ENCODE results near the gene ZFHX3.

ZFHX3 gene

DNA sequence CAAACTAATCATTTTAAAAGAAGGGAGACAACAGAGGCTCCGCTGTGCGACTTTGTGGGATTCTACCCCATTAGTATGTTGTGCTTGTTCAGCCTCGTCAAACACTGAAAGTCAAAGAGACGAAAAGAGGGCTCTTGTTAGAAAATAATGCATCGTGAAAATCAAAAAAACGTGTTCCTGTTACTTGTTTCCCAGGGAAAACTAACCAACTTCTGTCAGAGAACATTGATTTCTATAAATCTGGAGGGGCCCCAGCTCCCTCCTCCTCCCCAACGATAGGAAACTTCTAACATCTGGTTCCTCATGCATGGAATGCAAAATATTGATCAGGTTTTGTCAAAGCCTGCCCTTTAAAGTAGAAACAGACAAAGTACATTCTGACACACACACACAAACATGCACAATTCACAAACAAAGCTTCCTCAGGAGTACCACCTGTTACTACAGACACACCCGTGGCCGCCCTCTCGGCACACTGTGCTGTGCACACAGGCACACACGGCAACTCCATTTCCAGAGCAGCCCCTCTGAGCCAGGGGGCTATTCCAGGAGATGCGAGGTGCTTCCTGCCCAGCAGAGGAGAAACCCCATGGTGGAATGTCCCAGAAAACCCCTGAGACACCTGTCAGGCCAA lies 151.3 kb downstream of the ZFHX3 start:
- DNase-seq: no peak

DNA sequence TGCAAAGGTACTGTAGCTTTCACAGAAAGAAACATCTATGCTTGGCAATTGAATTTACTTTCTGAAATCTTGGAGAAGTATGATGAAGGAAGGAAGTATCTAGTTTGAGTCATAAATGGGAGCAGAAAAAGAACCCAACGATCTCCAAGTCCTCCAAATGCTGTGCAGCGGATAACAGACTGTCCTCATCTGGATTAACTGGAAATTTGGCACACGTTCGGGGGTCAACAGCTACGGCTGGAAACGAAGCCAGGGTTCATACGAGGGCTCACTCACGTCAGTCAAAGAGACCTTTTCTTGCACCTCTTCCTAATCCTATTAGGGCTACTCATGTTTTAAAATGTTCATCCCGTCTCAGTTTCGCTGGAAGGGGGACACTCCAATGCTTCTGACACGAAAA lies 152.0 kb downstream of the ZFHX3 start:
- DNase-seq: no peak

DNA sequence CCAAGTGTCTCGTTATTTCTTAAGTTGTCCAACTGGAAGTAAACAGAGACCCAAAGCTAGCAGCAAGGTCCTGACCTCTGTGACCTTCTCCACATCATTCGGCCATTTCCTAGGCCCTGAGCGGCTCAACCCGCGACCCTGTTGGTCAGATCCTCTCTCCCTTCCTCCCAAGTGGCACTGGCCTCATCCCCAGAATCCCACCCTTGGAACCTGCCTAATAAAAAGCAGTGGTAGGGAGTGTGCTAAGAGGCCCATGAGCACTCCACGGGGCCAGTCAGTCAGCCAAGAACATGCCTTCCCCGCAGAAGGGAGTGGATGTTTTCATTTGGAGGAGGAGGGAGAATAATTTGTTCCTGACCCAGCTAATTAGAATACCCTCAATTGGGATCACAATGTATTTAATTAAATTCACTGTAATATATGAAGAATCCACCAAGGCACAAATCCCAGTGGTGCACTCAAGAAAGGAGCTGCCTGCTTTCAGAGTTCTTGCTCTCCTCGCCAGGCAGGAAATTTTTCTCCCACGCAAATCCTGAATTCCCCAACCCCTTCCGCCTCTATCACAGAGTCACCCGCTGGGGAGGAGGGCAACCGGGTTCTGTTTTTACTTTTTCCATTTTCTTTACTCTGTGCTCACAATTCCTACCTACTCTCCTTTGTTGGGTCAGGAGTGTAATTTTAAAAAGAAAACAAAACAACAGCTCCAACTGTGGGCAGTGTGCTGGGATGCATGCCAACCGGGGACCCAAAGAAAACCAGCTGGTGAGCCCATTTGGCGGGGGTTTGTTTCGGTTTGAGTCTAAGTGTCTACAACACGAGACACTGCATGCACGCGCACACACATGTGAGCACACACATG lies 153.4 kb downstream of the ZFHX3 start:
- DNase-seq: no peak

DNA sequence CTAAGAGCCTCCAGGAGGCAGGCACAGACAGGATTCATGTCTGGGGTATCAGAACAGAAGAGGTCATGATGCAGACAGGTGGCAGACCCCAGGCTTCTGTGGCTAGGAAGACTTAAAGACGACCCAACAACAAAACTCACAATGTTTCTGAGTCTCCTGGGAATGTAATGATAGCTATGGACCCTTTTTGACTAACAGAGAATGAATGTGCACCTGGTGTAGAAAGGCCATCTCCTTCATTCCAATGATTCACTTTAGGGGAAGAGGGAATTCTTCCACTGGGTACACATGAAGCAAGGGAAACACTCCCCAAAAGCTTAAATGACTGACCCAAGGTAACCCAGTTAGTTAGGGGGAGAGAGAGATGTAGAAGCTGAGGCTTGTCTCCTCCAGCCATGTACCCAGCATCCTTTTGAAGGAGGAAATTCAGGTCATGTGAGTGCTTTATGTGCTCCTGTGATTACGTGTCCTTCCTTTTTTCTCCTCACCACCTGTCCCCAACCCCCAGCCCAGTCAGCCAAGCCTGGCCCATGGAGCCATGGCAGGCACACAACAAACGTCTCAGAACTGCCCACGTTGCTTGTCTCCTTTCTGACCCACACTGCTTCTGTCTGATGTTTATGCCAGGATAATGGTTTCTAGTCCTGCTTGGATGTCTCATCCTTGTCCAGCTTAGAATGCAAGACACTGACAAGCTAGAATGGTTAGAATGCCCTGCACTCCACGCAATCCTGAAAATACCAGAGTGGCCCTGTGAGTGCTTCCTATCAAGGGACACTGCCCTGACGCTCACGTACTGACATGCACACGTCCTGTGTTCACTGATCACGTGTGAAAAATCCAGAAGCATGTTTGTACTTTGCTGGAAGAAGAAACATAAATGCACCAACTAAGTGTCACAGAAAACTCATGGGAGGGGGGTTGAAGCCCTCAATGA lies 156.4 kb downstream of the ZFHX3 start:
- DNase-seq: no peak

DNA sequence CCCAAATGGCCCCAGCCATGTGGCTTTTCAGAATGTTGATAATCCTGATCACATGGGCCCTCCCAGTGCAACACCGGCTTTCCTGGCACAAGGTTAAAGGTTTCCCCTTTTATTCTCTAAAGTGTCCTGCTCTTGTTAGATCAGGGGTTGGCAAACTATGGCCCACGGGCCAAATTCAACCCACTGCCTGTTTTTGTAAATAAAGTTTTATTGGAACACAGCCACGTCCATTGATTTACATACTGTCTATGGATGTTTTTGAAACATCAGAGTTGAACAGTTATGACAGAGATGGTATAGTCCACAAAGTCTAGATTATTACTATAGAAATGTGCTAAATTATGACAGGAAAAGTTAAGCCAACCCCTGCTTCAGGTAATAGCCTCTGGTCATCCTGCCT lies 157.3 kb downstream of the ZFHX3 start:
- DNase-seq: no peak

DNA sequence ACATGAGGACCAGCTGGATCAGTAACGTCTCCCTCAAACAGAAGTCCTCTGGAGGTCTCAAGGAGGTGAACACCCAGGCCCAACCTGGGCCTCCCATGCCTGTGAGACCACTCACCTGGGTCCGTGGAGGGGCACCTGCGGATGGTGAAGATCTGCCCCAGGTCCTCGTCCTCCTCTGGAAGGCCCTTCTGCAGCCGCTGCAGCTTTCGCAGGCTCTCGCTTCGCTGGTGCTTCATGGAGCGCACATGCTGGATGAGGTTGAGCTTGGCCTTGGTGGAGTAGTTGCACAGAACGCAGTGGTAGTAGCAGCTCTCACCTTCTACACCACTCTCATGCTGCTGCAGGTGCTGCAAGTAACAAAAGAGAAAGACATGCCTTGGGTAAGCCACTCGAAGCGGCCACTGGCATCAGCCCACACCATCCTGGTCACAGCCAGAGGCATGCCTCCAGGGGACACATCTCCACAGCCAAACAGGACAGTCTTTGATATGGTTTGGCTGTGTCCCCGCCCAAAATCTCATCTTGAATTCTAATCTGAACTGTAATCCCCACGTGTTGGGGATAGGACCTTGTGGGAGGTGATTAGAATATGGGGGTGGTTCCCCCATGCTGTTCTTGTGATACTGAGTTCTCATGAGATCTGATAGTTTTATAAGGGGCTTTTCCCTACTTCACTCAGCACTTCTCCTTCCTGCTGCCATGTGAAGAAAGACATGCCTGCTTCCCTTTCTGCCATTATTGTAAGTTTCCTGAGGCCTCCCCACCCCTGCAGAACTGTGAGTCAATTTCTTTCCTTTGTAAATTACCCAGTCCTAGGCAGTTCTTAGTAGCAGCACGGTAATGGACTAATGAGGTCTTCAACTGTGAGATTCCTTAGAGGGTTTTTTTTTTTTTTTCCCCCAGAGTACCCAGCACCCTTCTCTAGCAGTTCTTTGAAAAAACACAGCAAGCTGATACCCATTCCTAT lies 158.0 kb downstream of the ZFHX3 start:
- DNase-seq: no peak

DNA sequence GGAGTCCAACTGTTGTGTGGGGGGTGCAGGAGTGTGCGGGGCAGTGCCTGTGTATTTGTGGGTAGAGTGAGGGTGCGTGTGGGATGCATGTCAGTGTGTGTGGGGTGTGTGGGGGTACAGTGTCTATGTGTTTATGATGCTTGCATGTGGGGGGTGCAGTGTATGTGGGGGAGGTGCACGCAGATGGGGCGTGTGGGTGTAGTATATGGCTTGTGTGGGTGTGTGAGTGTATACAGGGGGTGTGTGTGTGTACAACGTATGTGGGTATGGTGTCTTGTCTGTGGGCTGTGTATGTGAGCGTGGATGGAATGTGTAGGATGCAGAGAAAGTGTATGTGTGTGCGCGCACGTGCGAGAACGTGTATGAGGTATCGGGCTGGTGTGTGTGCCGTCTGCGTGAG lies 160.4 kb downstream of the ZFHX3 start:
- DNase-seq: no peak

DNA sequence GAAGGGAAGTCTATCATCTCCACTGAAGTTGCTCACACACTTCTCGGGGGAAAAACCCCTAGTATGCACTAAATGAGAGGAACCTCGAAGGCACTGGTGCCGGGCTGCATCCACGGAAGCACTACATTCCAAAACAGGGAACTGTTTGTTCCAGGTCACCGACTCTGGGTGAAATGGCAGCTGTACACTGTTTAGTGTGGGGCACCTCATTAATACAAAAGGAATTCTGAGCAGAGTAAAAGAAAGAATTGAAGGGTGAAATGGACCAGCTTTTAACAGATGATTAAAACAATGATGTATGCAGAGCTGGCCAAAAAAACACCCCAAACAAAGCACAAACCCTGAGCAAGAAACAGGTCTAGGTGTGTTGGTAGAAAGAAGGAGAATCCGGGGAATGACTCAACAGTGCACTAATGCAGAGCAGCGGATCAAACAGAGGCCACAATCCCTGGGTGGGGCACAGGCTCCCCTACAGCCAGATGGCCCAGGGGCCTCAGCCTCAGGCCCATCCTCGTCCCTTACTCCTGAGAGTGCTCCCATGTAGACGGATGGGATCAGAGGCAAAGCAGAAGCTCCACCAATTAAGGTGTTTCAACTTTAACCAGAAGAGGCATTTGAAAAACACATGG lies 161.5 kb downstream of the ZFHX3 start:
- no peak for DNase-seq

DNA sequence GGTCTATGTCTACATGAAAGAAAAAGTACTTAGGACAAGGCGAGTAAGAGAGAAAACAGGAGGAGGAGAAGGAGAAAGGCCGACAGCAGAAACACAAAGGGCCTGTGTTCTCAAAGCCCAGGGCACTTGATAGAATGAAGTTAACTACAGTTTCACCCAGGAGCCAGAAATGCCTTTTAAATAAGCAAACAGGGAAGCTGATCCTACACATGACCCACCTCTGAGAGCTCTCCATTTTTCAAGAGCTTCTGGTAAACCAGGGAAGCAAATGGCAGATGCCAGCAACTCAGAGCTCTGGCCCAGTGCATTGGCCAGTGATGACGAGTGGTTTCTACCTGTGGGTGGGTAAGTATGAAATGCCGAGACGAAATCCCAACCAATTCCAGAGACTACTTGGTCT lies 163.4 kb downstream of the ZFHX3 start:
- peak; percentile 23 to 31 for DNase-seq

DNA sequence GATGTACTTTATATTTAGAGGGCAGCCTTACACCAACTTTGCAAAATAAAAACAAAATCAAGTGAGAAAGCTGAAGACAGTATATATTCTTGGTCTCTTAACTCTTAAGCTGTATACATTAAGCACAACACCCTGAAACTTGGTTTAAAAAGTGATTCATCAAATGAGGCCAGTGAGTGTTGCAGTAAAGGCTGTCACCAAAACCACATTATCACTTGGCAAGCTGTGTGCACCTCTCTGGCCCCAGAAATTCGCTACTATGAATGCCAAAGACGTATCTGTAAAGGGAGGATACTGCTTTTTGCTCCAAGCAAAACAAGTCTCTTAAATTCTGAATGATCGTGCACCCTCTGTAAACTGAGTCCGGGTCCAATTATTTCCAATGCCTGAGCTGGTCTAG lies 163.9 kb downstream of the ZFHX3 start:
- DNase-seq: no peak

DNA sequence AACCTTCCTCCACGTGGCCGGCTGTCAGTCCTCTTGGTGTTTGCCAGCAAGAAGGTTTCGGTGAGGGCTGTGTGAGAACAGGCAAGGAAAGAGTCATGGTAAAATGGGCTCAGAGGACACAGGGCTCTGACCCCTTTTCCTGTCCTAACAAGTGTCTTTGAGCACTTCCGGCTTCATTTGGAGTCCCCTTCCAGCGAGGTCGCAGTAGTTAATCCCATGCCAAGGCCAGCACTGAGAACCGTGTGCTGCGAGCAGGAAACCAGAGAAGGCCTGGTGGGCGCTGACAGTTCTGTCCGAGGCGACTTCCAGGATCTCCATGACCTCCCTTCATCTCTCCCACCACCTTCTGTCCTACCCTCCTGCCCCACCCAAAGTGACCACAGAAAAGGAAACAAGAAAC lies 168.1 kb downstream of the ZFHX3 start:
- no peak for DNase-seq

DNA sequence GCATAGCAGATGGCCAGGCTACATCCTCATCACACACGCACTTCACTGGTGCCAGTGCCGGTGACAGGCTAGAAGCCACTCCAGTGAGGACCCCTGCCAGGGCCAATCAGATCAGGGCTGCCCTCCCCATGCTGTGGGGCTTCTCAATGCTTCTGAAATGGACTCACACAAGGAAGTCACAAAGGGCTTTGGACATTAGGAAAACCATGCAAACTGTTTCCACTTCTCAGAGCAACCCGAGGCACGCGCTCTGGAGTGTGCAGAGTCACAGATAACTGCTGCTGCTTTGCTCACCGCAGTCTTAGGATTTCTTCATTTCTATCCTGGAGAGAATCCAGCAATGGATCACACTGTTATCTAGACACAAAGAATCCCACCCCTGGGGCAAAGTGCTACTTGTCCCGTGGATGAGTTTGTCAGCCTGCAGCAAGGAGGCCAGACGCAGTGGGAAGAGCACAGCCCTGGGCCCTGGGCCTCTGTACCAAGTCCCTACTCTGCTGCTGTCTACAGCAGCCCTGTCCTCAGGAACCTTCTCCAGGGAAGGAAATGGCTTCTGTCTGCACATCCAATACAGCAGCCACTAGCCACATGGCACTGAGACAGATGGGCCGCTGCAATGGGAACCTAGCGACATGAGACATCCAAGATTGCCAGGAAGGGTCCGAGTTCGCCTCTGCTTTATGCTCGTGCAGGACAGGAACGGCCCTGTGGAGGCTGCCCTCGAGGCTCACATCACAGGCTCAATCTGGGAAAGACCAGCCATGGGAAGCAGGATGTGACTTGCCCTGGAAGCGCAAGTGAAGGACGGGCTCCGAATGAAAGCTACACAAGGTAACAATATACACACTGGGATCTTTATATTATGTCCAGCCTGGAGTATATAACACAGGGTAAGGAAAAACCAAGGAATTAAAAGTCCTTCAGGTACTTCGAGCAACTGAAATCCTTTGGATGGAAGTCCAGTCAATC lies 169.3 kb downstream of the ZFHX3 start:
- no peak for DNase-seq

DNA sequence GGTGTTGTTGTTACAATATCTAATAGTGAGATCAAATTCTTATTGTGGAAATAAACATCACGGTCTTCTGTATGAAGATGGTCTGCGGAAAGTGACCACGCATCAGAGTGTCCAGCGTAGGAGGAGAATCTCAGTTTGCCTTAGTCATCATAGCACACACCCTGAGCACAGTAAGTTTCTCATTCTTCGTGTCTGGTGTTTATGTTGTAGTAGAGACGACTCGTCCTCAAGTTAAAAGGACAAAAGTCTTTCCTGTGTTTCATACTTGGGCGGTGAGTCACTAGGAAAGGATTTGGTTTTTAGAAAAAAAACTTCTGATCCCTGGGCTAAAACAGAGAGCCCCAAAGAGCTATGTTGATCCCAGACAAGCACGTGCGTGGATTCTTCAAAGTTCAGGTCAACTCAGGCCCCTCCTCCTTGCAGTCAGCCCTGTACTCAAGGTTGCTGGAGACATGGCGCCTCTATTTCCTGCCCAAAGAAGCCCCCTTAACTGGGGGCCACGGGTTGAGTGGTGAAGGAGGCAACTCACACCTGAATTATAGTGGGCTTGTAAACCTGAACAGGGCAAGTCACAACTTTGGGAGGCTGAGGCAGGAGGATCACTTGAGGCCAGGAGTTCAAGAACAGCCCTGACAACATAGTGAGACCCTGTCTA lies 170.4 kb downstream of the ZFHX3 start:
- DNase-seq: no peak

DNA sequence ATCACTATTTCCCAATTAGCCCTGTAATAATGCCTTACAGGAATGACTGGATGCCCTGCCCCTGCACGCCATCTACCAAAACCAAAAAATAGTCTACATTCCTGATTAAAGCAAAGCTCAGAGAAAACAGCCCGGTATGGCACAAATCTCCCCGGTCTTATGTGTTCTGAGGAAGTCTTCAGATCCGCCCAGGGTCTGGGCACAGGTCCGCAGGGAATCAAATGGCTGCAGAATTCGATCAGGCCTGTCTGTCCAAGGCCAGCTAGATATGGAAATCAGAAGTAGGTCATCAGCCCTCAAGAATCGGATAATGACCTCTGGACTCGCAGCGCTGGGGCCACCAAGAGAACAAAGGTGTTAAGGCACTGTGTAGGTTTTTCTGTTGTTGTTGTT lies 171.0 kb downstream of the ZFHX3 start:
- no peak for DNase-seq

DNA sequence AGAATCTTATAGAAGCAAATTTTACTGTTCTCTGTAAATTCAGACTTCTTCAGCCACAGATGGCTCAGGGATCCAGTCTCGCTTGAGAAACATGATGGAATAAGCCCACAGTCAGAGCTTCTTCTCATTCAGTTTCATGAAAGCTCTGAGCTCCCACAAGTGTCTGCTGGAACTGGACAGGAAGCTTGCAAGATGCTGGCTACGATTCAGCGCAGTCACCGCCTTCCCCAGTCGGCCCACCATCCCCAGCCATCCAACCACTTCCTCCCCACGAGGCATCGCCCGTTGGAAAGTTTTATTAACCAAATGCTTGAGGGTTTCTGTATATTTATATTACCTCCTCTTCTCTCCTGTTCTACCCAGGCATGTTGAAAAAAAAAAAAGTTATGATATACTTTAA lies 171.7 kb downstream of the ZFHX3 start:
- DNase-seq: peak in 1 of 2 experiments; percentile 12

DNA sequence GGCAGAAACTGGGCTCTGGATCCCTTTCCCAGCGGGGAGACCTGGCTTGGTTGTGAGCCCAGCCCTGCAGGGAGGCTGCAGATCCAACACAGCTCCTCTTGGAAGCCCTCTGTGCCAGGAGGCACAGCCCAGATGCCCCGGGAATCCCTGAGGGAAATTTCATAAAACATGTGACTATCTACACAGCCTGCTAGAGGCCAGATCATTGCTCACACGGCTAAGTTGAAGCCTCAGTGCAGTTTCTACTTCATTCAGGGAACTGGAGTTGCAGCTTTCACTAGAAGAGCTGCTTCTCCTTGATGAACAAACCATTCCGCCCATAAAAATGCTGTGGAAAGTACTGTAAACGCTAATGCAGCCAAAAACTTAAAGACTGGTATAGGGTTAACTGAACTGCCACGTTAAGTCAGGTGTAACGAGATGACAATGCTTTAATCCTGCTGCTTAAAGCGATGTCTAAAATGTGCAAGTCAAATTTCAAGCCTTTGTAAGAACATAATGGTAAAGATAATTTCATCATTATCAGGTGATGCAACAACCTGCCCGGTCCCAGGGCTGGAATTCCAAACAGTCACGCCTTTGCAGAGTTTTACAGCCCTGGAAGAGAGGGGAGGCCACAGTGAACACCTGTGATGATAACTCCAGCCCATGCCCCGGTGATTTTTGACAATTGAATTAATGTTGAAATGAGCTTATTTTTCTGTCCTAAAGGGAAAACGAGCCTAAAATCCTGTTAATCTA lies 172.5 kb downstream of the ZFHX3 start:
- peak; percentile 40 to 57 for DNase-seq

DNA sequence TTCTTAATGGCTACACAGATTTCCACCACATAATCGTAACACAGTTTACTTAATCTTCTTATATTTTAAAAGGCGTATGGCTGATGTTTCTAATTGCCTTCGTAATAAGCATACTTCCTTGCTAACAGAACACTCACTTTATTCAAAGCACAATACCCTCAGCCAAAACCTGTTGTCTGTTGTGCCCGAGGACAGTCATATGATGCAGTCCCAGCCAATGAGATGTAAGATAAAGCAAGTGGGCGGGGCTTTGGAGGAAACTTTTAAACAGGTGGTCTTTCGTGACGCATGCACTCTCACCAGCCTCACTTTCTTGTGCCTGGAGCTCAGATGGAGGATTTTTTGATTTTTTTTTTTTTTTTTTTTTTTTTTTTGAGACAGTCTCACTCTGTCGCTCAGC lies 174.1 kb downstream of the ZFHX3 start:
- DNase-seq: no peak

DNA sequence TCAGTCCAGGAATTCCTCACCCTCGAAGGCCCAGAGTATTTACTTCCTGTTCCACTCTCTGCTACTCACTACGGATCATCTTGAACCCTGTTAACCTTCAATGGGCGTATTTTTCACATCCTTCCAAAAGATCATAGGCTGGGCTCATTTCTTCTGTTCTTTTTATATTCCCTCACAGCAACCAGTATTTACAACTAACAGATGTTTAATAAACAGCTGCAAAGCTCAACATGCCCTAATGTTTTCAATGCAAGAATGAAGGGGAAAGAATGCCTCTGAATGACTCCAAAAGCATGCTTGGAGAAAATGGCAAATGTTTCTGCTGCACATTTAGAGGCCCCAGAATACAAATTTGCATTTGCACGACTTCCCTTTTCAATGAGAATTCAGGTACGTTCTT lies 174.9 kb downstream of the ZFHX3 start:
- DNase-seq: no peak

DNA sequence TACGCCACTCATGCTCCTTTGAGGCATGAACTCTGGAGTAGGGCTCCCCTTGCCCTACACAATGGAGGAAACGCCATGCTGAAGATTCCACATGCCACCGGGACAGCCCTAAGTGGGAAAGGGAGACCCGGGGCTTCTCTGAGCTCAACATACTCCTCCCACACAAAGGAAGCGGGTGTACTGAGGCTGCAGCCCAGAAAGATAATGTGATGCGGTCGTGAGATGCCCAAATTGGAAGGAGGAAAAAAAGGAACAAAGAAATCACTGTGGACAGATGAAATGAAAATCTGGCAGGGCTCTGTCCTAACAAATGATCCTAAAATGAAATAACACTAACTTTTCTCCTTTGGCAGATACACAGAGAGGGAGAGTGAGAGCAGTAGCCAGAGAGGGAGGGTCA lies 182.1 kb downstream of the ZFHX3 start:
- DNase-seq: no peak

Measured in NCI-H526 (cell line).